Mammary epithelial cell (primary cell): ENCODE results near the gene FMO4.

Source experiments
- CTCF ChIP-seq, 2 donors: IDR thresholded peaks in 1 of 2; conservative IDR thresholded peaks in 1 of 2; 2 replicates each; pipeline ENCODE4 v1.5.1; 2011 to 2012; ENCODE audit warnings: inconsistent platforms in 2 of 2, low read length in 2 of 2, mild to moderate bottlenecking in 2 of 2, control low read depth in 1 of 2, low read depth in 1 of 2; ENCODE audit not compliant: insufficient read depth in 1 of 2; ENCODE audit errors: extremely low read depth in 1 of 2
- EZH2 ChIP-seq: IDR thresholded peaks from 2 replicates; pipeline ENCODE4 v1.6.1; 2012; ENCODE audit warnings: low read length, inconsistent platforms, borderline replicate concordance

GRCh38 chr1:171372418-171373084, 58.6 kb downstream of the FMO4 start:
- TF ChIP-seq CTCF (conservative IDR thresholded peaks at IDR 0.05 in 1 of 2, IDR thresholded peaks at IDR 0.05 in 1 of 2; ENCODE audit: extremely low read depth in 1 of 2, insufficient read depth in 1 of 2, low read depth in 1 of 2, low read length in 2 of 2) (no peak), EZH2 (no peak)
